ENCODE results near the gene SP140L. TPM values are rescaled to one million over a fixed set of nuclear protein-coding genes. Genes with fewer than 3 reads are reported as not detected.
"Not testable (repeated sequence)": the region's sequence is repeated elsewhere in the genome, so short reads cannot be mapped to it uniquely, and the experiment has no call there.

Gene SP140L
- total RNA-seq, 1 donor from 2014 or later: 0.47 TPM

DNA sequence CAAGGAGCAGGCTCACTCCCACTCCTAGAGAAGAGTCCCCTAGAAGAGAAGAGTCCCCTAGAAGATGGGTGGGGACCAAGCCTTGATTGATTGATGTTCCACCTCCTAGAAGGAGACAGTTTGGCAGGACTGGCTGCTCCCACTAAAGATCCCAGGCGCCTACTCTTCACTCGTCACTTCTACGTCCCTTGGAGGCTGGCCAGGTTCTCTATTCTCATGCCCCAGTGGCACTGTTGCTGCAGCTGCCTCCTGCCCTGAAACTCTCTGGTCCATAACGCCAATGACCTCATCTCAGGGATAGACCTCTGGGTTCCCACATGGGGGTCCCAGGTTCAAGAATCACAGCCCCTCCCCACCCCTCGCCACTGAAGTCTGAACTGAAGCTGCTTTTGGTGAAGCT is 2.5 kb upstream of the SP140L start:
- DNase-seq: no peak

- no peak for DNase-seq
Observed at GRCh38 chr2:230325316-230326243, 1.4 kb upstream of the SP140L start.

GRCh38 chr2:230327418-230328154 is 593 bp downstream of the SP140L start:
- DNase-seq: no peak

DNA sequence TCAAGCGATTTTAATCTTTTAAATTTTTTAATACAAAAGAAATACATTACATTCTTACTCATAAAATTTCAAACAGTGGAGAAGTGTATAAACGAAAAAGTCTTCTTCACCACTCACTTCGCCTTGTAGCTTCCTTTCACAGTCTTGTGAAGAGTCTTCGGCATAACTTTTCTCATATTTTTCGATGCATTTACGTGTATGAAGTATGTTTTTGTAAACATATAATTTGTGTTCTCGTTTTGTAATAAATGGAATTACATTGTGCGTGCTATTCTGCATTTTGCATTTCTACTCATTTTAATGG is 1.1 kb downstream of the SP140L start:
- DNase-seq: no peak

- no peak for DNase-seq
Observed at GRCh38 chr2:230329946-230330605, 3.1 kb downstream of the SP140L start.

- DNase-seq: no peak
Observed at GRCh38 chr2:230330725-230331124, 3.7 kb downstream of the SP140L start.

- DNase-seq: no peak
Observed at GRCh38 chr2:230335461-230335863, 8.5 kb downstream of the SP140L start.

GRCh38 chr2:230335864-230336506 is 9.0 kb downstream of the SP140L start:
- DNase-seq: no peak

GRCh38 chr2:230341936-230342528 is 15.0 kb downstream of the SP140L start:
- DNase-seq: not testable (repeated sequence)

DNA sequence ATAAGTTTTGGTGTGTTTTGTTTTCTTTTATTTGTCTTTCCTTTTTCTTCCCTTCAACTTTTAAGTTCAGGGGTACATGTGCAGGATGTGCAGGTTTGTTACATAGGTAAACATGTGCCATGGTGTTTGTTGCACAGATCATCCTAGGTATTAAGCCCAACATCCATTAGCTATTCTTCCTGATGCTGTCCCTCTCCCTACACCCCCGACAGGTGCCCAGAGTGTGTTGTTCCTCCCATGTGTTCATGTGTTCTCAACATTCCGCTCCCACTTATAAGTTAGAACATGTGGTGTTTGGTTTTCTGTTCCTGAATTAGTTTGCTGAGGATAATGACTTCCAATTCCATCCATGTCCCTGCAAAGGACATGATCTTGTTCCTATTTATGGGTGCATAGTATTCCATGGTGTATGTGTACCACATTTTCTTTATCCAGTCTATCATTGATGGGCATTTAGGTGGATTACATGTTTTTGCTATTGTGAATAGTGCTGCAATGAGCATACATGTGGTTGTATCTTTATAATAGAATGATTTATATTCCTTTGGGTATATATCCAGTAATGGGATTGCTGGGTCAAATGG is 16.1 kb downstream of the SP140L start:
- not testable (repeated sequence) for DNase-seq

DNA sequence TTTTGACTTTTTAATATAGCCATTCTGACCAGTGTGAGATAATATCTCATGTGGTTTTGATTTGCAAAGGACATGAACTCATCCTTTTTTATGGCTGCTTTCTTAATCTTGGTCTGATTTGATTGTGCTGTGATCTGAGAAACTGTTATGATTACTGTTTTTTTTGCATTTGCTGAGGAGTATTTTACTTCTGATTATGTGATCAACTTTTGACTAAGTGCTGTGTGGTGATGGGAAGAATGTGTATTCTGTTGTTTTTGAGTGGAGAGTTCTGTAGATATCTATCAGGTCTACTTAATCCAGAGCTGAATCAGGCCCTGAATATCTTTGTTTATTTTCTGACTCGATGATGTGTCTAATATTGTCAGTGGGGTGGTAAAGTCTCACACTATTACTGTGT is 16.8 kb downstream of the SP140L start:
- no peak for DNase-seq

- DNase-seq: no peak
Observed at GRCh38 chr2:230346465-230346864, 19.5 kb downstream of the SP140L start.

DNA sequence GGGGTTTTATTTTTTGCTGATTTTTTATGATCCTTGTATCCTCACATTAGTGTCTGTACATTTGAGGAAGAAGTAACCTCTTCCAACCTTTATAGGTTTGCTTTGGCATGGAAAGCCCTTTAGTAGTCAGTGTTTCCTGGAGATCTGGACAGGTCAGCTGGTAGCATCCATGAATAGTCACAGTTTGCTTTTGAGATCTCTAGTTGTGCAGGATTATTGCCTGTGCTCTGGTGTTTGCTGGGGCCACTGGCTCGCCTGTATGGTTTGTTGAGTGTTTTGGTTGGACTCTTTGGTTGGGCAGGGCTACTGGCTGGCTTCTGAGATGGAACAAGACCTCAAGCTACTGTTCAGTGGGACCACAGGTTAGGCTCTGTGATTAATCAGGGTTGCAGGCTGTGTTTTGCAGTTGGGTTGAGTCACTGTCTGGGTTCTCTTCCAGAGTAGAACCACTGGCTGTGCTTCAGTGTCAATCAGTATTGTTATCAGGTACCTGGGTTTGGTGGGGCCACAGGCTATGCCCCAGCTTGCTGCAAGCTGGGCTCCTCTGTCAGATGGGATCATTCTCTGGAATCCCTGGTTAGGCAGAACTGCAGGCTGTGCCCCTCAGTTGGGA is 20.0 kb downstream of the SP140L start:
- no peak for DNase-seq

DNA sequence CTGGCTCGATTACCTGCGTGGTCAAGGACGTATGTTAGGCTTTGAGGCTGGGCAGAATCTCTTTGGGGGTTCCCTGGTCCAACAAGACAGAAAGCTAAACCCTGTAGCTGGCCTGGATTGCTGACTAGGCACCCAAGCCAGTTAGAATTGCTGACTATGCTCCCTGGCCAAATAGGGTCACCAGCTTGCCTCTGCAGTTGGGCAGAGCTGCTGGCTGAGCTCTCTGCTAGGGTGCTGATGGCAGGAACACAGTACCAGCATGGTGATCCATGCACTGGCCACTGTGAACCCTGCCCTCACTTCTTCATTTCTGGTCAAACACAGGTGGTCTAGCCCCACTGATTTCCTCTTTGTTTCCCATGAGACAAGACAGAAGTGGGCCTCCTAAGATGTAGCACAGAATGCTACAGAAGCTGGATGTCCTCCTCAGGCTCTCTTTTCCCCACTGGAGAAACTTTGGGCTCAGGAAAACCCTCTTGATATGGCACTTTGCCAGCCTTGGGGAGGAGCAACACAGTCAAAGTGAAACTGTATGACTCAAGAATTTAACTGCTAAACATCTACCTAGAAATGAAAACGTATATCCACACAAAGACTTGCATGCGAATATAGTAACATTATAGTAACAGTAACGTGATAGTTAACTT is 20.8 kb downstream of the SP140L start:
- DNase-seq: no peak

- DNase-seq: no peak
Observed at GRCh38 chr2:230348787-230349186, 21.8 kb downstream of the SP140L start.

DNA sequence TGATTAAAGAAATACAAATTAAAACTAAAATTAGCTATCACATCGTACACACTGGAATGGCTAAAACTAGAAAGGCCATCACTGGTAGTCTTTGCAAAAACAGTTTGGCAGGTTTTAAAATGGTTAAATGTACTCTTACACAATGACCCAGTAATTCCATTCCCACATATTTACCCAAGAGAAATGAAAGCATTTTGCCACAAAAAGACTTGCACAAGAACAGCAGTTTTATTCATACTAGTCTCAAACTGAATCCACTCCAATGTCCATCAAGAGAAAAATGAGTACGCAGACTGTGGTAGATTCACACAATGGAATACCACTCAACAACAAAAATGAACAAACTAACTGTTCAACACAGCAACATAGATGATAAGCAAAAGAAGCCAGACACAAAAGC is 29.1 kb downstream of the SP140L start:
- no peak for DNase-seq

- no peak for DNase-seq
Observed at GRCh38 chr2:230358305-230358704, 31.3 kb downstream of the SP140L start.

DNA sequence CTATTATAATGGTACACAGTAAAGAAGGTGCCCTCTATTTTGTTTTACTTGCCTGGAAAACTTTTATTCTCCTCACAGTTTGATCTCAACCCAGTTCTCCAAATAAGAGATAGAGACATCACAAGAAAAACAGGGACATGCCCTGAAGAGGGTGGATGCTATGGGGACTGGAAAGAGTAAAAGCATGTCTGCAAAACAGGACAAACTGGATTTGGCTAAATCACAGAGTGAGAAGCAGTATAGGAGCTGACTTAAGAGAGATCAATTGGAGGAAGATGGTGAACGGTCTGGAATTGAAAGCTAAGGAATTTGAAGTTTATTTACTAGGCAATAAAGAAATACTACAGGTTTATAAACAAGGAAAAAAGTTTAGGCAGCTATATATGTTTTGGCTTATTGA is 33.0 kb downstream of the SP140L start:
- DNase-seq: no peak

GRCh38 chr2:230362030-230362691 is 35.2 kb downstream of the SP140L start:
- DNase-seq: no peak

- DNase-seq: no peak
Observed at GRCh38 chr2:230382108-230382507, 55.1 kb downstream of the SP140L start.

Measured in occipital lobe (tissue), 2 donors.